HG02610 (cell line): ENCODE results near the gene CPLX1.
"Not testable (repeated sequence)": the region's sequence is repeated elsewhere in the genome, so short reads cannot be mapped to it uniquely, and the experiment has no call there.

ENCODE experiments used
- ATAC-seq: cut with Tn5 transposase; IDR thresholded peaks from one replicate; pipeline ENCODE4 v1.9.1; 2021; ENCODE audit warnings: mild to moderate bottlenecking, moderate library complexity; ENCODE audit not compliant: unreplicated experiment

The CPLX1 gene

DNA sequence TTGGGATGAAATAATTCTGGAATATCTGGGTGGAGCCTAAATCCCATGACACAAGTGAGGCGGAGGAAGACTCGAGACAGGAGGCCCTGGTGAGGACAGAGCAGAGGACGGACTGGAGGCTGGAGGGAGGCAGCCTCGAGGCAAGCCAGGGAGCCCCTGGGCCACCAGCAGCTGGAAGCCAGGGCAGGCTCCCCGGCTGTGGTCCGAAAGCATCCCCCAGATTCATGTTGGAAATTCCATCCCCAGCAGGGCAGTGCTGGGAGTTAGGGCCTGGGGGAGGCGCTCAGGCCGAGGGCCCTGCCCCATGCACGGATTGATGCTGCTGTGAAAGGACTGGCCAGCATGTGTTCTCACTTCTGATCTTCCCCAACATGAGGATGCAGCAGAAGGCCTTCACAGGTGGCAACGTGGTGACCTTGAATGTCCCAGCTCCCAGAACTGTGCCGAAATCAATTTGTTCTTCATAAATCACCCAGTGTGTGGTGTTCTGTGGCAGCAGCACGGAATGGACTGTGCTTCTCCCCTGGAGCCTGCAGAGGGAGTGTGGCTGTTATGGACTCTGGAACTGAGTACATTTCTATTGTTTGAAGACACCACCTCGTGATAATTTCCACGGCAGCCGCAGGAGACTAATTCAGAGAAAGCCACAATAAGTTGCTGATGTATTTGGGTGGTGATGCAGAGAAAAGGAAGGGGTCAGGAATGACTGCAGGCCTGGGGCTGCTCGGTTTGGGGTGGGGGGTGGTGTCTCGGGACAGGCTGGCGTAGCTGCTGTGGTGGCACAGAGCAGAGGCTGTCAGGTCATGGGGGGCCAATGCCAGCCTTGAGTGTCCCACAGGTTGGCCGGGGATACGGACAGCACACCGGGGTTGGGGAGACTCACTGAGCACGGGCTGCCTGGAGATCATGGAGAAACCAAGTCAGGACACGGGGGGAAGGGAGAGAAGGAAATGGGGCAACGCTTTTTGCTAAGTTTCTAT is 63.4 kb downstream of the CPLX1 start:
- no peak for ATAC-seq

DNA sequence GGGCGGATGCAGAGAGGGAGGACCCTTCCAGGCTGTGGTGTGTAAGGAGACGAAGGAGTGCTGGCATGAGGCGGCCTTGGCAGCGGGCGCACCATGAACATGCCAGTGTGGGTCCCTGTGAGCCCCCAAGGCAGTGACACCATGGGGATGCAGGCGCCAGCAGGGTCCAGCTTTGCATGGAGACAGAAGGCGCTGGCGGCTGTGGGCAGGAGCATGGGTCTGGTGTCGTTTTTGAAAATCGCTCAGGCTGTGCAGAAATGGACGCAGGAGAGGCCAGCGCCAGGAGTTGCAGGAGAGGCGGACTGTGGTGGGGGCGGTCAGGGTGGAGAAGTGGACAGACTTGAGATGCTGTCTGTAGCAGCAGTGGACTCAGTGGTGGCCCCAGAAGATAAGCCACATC is 64.2 kb downstream of the CPLX1 start:
- no peak for ATAC-seq

DNA sequence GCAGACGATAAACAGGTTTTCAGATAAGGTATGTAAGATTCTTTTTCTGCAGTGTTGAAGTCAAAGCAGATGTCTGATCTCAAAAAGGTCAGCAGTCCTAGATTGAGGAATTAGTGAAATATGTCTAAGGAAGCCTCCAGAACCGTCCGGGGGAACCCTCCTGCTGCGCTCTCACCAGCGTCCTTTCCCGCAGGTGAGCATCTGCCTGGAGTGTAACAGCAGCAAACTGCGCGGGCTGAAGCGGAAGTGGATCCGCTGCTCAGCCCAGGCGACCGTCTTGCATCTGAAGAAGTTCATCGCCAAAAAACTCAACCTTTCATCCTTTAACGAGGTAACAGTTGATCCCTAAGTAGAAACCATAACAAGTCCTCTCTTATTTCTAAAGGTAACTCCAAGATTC is 64.8 kb downstream of the CPLX1 start:
- ATAC-seq, result no peak

DNA sequence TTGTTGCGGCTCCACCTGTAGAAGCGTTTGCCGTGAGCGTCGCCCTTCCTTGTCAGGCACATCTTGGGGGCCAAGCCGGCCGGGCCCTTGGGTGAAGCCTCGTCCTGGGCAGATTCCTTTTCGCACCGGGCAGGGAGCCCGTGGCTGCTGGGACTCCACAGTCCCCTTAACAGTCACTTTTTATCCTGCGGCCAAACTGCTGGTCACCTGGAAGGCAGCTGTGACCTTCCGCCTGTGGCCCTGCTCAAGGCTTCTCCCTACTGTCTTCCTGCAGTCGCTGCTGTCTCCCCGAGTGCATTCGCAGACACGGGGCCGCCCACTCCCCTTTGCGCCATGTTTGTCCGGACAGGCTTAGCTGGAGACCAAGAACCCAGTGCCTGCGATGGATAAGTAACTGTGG is 65.3 kb downstream of the CPLX1 start:
- ATAC-seq, result no peak

DNA sequence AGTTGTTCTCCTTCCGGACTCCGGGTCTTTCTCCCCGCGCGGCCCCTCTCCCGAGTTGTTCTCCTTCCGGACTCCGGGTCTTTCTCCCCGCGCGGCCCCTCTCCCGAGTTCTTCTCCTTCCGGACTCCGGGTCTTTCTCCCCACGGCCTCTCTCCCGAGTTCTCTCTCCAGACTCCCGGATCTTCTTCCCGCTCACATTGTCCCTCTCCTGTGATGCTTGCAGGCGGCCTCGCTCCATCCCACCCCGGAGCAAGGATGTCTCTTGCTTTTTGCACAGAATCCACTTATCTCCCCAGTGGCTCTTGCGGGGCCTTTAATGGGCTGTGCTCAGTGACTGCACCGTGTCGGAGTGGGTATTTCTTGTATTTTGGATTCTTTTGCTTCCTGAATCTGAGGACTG is 66.1 kb downstream of the CPLX1 start:
- ATAC-seq, result not testable (repeated sequence)

DNA sequence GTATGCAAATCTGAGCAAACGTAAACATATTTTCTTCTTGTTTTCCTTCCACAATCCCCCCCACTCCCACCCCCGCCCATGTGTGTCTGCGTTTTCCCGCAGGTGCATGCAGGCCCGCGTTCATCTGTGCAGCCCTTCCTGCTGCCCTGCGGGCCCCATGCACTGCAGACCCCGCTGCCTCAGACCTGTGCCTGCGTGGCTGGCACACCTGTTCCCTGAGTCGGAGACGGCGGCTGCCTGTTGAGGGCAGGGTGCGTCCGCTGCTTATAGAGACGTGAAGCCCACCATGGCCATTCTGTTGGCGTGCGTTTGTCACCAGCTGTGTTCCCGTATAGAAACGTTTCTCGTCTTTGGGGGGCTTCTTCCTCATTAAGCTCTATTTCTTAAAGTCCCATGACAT is 68.8 kb downstream of the CPLX1 start:
- no peak for ATAC-seq

DNA sequence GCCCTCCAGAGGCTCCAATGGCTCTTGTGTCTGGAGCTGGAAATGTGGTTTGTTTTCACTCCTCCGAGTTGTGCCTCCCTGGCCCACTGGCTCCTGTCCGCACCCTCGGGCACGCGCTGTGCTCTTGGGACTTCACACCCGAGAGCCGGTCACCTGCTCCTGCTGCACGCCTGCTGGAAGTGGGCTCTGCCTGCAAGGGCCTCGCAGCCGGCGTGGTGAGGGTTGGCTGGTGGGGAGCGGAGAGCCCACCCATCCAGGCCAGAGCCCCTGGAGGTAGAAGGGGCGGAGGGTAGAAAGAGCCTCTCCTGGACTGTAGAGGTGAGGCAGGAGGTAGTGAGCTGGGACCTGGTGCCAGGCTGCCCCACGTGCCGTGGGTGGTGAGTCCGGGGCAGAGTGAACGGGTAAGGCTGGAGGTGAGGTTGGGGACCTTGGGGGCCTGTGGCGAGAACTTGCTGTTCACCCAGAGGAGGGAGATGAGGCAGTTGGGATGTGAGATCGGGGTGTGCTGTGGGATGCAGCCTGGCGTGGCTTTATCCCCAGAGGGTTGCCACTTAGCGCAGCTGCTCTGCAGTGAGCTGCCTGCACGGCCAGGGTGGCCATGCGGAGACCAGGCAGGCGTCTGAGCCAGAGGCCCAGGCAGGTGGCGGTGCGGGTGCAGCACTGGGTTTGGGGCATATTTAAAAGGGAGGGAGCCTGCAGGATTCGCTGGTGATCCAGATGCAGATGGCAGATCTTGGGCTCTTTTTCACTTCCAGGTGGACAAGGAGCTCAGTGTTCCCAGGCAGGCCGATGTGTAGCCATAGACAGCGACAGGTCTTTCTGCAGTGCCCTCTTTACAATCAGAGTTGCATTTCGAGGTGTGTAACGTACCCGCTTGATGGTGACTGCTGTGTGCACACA is 71.5 kb downstream of the CPLX1 start:
- ATAC-seq, result no peak

DNA sequence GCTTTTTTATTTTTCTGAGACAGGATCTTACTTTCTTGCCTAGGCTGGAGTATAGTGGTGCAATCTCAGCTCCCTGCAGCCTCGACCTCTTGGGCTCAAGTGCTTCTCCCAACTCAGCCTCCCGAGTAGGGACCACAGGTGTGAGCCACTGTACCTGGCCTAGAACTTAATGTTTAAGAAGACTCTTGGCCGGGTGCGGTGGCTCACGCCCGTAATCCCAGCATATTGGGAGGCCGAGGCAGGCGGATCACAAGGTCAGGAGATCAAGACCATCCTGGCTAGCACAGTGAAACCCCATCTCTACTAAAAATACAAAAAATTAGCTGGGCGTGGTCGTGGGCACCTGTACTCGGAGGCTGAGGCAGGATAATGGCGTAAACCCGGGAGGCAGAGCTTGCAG is 72.7 kb downstream of the CPLX1 start:
- ATAC-seq, result not testable (repeated sequence)

DNA sequence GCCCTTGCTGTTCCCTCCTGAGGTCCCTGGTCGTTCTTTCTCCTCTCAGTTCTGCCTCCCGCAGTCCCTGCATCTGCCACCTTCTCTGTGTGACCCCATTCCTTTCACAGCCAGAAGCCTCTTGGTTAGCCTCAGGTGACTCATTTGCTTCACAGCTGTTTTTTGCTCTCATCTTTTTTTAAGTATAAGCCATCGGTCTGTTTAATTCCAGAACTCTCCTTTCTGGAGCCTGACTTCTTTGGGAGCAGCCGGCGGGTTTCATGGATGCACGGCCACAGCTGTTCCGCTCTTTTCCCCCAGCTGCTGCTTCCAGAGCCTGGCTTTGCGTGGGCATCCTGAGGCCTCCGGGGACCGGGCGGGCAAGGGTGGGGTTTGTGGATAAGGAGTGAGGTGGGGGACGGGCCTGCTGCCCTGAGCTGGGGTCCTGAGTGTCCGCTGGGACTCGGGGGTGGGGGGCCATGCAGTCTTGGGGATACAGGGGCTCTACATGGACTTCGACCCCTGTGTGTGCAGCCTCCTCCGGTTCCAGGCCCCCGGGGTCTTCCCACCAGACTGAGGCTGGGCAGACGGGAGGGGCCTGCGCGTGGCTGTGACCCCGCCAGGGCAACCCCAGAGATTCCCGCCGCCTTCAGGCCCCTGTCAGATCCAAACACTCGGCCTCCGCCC is 73.6 kb downstream of the CPLX1 start:
- no peak for ATAC-seq

DNA sequence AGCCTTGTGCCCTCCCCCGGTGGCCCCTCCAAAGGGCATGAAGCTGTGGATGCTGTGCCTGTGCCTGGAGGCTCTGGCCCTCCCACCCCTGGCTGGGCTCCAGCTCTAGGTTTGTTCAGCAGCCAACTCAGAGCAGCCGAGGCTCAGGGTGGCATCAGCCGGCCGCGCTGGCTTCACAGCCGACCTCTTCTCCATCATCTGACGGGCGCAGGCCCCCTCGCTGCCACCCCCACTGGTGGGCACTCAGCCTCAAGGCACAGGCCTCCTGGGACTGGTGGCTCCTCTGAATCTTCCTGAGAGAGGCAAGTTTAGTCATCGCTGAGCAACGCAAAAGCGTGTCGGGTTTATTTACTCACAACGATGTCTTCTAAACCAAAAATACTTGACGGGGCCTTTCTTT is 74.3 kb downstream of the CPLX1 start:
- no peak for ATAC-seq

DNA sequence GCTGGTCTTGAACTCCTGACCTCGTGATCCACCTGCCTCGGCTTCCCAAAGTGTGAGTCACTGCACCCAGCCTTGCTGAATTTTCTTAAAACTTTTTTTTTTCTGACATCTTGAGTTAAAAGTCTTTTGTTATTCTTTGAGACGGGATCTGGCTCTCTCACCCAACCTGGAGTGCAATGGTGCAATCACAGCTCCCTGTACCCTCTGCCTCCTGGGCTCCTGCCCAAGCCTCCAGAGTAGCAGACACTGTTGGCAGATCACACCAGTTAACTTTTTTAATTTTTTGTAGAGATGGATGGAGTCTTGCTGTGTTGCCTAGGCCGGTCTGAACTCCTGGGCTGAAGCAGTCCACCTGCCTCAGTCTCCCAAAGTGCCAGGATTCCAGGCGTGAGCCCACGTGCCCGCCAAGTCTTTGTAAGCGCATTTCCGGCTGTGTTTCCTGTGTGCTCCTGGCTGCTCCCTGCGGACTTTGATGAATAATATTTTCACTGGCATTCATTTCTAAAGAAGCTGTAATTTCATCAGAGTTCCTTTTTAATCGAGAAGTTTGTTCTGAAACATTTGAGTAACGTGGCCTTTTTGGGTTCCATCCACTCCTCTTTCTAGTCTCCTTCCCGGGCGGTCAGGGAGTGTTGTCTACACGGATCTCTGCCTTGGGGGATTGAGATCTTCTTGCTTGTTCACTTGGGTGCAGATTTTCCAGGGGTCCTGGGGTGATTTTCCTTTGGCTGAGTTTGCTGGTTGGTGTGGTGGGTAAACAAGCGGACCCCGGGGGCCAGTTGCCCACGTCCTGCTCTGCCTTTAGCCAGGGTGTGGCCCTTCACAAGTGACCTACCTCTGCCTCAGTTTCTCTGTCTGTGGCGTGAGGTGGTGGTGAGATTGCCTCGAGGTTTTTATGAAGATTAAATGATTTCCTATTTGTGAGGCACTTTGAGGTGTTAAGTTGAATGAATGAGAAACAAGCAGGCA is 75.9 kb downstream of the CPLX1 start:
- ATAC-seq, result no peak

DNA sequence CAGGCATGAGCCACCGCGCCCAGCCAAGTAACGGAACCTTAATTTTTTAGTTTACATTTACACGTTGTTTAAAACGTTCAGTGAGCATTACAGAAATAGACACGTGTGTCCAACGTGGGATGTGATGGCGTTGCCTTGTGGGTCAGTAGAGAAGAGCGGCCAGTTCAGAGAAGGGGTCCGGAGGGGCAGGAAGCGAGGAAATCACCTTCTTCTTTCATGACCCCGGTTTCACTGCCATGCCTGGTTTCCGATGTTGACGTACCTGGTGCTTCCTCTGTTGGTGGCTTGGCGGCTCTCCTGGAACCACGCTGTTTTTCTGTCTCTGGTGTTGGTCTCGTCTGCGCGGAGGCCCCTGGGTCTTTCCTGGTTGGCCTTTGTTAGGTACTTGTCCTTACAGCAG is 77.5 kb downstream of the CPLX1 start:
- no peak for ATAC-seq

DNA sequence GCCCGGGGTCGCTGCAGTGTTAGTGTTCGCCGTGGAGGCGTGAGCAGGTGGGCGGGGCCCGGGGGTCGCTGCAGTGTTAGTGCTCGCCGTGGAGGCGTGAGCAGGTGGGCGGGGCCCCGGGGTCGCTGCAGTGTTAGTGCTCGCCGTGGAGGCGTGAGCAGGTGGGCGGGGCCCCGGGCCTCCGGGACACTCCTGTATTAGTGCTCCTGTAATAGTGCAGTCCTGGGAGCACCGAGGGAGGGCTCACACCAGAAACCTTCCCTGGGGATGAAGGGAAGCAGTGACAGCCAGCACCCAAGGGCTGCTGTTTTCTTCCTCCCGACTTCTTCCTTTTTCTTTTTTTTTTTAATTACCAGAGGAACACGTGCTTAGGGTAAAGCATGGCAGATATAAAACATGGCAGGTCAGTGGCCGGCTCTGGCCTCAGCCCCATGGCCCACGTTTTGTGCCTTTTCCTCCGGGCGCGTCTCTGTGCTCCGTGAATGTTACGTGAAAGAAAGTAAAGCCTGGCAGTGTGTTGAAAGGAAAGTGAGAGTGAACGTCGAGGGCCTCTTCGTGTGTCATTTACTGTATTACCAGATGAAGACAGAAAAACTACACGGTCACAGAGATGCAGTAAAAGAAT is 78.3 kb downstream of the CPLX1 start:
- ATAC-seq, result no peak

DNA sequence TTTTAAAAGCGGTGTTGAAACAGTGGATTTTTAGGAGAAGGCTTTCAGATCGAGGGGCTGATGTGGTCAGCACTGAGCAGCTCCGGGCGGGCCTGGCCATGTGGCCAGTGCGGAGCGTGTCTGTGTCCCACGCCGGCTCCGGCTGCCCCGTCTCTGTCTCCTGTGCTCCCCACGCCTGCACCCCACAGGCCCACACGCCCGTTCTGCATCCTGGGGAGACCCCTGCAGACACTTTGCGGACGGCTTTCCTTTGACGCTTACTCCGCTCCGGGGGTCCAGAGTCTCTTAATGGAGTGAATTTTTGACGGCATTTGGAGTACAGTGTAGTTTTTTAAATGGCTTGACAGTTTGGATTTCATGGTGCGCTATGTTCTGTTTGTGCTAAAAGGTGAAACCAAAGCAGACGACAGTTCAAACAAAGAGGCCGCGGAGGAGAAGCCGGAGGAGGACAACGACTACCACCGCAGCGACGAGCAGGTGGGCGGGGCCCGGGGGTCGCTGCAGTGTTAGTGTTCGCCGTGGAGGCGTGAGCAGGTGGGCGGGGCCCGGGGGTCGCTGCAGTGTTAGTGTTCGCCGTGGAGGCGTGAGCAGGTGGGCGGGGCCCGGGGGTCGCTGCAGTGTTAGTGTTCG is 81.6 kb downstream of the CPLX1 start:
- no peak for ATAC-seq

DNA sequence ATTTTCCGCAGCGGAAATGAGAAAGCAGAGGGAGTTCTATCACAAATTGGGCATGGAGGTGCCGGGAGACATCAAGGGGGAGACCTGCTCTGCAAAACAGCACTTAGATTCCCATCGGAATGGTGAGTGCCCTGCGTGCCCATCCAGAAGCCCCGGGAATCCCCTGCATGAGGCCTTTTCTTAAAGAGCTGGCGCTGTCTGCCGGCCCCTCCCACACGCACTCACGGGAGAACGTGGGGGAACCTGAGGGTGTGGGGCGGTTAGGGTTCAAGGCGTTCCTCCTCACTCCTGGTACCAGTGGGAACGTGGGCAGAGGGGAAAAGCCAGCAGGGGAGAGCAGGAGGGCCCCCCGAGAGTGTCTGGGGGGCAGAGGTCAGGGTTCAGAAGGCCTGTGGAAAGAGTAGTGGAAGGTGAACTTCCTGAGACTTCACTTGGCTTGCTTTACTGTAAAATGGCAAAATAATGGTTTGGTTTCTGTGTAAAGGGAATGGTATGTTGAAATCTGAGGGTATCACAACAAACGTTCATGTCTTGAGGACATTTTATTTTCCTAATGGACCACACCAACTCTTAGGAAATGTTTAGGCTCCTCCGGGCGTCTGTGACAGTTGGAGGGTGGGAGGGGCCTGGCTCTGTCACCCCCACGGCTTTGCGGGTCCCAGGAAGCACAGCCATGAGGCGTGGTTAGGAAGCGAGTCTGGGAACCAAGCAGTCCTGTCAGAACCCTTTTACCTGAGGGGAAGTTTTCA is 82.3 kb downstream of the CPLX1 start:
- no peak for ATAC-seq

DNA sequence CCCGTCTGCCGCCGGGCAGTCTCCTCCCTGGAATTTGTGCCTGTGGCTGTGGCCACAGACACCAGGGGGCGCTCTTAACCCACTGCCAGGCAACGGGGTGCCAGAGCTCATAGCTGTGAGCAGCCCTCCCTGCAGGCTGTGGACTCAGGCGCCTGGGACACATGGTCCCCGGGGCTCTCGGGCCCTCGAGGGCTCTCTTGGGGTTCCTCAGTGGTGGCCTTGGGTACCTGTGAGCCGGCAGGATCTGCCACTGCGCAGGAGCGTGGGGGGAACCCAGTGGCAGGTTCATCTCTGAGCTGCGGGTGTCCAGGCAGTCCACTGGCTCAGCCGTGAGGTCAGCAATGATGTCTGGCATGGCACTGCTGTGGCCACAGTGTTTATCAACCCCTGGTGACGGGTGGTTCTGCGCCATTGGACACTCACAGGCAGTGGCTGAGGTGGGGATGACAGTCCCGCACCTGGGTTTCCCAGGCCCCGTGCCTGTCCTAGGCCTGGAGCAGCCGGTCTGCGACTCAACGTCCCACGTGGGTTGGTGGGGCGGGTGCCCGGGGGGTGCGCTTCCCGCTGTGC is 83.1 kb downstream of the CPLX1 start:
- no peak for ATAC-seq

DNA sequence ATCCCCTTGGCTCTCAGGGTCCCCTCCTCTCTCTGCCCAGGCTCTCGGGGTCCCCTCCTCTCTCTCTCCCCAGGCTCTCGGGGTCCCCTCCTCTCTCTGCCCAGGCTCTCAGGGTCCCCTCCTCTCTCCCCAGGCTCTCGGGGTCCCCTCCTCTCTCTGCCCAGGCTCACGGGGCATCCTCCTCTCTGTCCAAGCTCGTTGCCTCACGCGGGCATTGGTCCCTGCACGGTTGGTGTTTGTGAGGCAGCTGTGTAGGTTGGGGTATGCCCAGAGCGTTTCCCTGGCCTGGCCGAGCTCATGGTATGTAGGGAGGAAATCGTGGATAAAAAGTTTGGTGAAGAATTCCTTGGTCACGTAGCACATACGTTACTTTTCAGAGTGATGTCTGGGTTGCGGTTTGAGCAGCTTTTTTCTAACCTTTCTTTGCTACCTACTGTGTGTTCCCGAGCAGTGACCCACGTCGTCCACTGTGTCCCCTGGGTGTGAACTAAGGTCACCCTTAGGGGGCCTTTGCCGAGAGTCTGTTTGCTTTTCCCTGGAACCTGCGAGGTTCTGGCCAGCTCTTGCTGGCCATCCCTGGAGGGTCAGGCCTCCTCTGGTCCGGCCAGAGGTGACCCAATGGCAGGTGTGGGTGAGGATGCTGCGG is 83.7 kb downstream of the CPLX1 start:
- ATAC-seq, result no peak
